ENCODE measurements around the gene SENP1.
A peak's percentile ranks its signal among the peaks of the same experiment; 100 is the strongest.
"Not testable (repeated sequence)": the region's sequence is repeated elsewhere in the genome, so short reads cannot be mapped to it uniquely, and the experiment has no call there.

The SENP1 gene

DNA sequence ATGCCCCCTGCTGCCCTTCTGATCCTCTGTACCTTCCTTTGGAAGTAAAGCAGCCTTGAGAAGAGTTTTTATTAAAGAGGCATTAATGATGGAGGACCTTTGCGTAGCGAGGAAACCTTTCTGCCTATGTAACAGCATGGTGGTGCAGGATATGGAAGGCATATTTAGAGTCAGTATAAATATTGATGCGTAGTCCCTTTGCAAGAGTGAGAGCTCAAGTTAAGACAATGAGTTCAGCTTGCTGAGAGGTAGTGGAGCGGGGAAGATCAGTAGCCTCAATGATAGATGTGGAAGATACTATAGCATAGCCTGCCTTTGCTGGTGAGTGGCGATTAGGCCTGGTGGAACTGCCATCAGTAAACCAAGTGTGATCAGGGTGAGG is 5.4 kb upstream of the SENP1 start:
- not testable (repeated sequence) for DNase-seq (ENCODE audit: low read depth)

DNA sequence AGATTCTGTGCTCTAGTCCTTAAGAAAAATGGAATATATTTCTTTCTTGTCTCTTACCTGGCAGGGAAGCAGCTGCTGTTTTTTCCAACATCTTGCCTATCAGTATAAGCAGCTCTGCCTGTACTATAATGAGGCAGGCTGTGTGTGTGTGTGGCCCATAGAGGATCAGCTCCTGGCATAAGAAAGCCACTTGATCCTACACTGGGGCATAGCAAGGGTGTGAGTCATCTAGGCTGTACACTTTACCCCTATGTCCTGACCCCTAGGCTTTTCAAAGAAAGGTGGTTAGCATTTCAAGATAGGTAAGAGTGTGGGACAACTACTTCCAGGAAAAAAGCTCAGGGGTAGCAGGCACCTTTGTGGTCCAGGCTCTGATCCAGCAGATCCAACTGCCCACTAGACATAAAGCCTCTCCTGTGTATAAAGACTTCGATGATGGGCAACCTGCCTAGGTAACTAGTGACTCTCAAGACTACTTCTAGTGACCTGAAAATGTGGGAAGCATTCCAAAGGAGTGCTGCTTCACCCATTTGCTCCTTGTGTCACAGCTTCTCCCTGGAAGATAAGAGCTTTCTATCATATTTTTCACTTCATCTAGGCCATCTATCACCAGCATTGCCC is 4.9 kb upstream of the SENP1 start:
- DNase-seq (ENCODE audit: low read depth): no peak

DNA sequence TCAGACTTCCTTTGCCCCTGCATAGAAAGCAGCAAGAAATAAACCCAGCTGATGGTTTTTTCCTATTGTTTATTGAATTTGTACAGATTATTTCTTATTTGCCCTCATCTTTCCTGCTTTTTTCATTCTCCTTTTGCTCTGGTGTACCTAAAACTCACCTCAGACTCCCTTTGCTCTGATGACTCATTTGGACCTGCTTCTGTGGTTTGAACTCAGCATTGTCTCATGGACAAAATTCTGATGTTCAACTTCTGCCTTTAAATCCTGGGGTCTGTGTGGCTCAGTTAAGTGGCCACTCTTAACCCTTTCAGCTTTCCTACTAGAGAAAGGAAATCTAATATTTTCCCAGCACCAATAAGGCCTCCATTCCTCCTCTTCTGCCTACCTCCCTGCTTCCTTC is 3.5 kb upstream of the SENP1 start:
- no peak for DNase-seq (ENCODE audit: low read depth)

DNA sequence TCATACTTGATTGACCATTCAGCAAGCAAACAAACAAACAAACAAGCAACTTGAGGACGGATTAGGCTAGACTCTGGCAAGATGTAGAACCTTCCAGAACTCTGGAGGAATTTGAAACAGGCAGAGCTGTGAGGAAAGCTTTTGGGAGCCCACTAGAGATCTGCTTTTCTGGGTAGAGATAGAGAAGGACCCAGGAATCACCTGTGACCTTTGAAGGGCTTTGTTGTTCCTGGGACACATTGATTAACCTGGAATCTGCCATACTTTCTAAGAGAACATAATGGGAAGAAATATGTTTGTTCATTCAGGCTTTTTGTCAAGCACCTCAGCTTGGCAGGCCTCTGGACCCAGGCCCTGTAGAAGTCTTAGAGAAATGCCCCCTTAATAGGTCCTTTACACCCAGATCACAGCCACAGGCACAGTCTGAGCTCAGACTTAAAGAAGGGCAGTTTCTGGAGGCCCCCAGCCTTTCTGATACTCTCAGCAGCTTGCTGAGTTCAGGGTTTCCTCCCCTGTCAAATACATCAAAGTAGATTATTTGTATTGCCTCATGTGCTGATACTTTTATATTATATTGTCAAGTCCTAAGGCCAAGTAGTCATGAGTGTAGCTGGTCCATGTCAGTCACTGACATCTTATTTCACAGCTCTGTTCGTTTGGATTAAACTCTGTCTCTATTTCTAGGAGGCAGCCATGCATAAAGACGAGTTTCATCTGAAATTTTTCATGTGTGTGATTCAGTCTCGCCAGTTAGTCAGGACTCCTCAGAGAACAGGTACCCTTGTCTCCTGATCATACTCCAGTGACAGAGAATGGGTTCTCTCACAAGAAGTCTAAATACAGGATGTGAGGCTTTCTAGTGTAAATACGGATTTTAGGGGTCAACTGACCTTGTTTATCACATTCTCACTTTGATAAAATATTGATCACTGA is 1.1 kb upstream of the SENP1 start:
- DNase-seq (ENCODE audit: low read depth): no peak

DNA sequence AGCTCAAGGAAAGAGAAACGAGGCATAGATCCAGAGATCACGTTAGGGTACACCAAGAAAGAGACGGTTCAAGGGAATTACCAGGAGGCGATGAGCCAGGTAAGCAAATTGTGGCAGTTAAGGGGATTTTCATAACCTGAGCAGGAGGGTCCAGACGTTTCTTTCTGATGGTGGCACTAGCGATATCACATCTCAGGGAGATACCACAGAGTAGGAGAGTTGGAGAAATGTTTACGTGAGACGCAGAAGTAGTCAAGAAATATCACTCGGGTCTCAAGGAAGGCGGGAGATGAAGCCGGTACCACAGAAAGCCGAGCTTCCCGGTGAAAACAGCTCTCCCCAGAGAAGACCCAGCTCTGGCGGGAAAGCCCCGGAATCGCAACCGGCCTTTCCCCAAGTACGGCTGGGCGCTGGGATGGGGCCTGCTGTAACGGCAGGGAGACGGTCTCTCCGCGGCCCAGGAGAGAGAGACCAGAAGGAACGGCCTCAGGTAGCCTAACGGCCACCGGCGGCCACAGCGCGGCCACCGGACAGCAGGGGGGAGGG is 485 bp downstream of the SENP1 start:
- DNase-seq (ENCODE audit: low read depth): peak; percentile 40

DNA sequence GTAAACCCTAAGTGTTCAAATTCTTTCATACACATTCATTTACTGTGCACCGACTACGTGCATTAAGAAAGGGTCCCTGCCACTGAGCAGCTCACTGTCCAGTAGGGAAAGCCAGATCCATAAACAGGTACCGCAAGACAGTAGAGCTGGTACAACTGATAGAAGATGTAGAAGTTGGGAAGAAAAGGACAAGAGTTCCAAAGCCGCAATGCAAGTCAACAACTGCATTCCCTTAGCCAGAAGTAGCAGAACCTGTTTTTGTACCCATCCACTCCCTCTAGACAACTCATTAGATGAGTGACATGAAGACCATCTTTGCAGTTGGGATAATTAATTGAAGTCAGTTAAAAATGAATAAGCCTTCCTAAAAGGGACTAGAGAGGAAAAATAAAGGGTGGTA is 1.3 kb downstream of the SENP1 start:
- DNase-seq (ENCODE audit: low read depth): no peak

- no peak for DNase-seq (ENCODE audit: low read depth)
Observed at GRCh38 chr12:48092611-48093010, 13.3 kb downstream of the SENP1 start.

DNA sequence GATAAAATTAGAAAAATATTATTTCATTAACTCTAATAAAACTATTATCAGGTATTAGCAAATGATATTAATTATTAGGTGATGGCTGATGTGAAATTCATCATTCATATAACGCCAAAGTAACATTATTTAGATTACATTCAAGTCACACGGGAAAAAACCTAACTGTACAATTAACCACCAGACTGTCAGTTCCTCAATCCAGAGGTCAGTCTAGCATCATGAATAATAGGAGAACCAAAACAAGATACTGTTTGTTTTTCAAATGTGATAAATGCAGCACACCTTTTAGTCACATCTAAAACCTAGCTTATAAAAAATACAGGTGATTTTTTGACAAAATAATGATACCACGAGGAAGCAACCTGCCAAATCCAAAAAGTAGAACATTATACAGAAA is 19.6 kb downstream of the SENP1 start:
- DNase-seq (ENCODE audit: low read depth): no peak

DNA sequence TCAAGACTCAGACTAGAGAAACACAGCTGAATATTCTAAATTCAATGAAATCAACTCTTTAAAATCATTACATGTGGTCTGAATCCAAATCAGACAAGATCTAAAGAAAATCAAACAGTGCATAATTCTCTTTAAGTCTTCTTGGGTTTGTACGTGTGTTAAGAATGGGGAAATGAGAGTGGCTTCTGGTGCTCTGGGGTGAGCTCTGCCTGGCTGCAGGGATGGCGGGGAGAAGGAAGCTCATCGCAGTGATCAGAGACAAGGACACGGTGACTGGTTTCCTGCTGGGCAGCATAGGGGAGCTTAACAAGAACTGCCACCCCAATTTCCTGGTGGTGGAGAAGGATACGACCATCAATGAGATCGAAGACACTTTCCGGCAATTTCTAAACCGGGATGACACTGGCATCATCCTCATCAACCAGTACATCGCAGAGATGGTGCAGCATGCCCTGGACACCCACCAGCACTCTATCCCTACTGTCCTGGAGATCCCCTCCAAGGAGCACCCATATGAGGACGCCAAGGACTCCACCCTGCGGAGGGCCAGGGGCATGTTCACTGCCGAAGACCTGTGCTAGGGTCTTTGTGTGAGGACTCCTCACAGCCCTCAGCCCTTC is 20.9 kb downstream of the SENP1 start:
- DNase-seq (ENCODE audit: low read depth): no peak

DNA sequence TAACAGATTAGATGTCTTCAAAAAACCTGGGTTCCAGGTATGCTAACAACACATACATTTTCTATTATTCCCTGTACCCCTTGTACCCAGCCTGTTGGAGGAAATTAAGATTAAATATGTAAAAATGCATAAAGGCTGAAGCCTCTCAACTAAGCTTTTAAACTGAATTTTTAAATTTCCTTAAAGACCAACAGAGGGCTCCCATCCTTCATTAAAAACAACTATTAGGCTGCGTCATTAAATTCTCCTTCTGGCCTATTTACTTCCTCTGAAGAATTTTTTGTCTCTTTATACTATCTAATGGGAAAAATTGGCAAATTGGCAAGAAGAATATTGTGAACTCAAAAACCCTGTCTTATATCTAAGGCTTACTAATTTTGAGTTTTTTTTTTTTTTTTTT is 21.8 kb downstream of the SENP1 start:
- DNase-seq (ENCODE audit: low read depth): no peak

GRCh38 chr12:48080821-48081220 is 25.1 kb downstream of the SENP1 start:
- no peak for DNase-seq (ENCODE audit: low read depth)

DNA sequence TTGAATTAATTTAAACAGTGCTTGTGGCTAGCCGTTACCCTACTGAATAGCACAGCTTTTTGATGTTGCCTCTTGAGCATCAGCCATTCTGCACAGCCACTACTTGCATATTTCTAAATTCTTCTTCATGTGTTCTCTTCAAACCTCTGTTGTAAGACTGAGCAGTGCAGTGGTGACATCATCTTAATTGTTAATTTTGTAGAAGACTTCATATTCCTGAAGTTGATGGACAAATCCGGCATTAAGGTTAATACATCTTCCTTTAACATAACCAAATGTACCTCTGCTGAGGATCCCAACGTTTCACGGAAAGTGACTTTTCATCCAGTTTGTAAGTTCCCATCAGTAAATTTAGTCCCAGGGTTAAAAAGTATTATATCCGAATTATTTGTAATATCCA is 25.6 kb downstream of the SENP1 start:
- DNase-seq (ENCODE audit: low read depth): no peak

DNA sequence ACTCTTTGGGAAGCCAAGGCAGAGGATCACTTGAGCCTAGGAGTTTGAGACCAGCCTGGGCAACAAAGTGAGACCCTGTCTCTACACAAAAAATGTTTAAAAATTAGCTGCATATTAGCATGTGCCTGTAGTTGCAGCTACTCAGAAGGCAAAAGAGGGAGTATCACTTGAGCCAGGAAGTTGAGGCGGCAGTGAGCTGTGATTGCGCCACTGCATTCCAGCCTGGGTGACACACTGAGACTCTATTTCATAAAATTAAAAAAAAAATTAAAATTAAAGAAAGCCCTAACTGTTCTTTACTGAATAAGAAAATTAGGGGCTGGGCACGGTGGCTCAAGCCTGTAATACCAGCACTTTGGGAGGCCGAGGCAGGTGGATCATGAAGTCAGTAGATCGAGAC is 27.0 kb downstream of the SENP1 start:
- DNase-seq (ENCODE audit: low read depth): no peak

DNA sequence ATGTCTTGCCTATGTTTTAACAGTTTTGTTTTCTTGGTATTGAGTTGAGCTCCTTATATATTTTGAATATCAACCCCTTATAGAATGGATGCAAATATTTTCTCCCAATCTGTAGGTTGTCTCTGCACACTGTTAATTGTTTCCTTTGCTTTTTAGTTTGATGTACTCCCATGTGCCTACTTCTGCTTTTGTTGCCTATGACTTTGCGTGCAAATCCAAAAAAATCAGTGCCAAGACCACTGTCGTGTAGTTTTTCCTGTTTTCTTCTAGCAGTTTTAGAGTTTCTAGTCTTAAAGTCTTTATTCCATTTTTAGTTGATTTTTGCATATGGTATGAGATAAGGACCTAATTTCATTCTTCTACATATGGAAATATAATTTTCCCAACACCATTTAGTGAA is 28.8 kb downstream of the SENP1 start:
- DNase-seq (ENCODE audit: low read depth): no peak

- DNase-seq (ENCODE audit: low read depth): no peak
Observed at GRCh38 chr12:48075832-48076231, 30.0 kb downstream of the SENP1 start.

DNA sequence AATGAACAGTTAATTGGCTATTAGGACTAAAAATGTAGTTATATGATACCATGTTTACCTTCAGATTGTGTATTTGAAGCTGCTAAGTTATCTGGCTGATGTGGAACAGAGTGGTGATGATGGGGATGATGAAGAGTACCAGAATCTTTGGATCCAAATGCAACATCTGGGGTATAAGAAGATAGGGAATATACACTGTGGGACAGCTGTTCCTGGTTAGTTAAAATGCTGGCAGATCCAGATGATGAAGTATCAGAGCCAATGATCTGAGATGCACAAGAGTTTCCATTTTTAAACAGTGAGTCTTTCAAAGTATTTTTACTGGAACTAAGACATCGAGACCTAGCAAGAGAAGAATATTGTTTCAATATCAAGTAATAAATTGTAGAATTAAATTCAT is 31.6 kb downstream of the SENP1 start:
- no peak for DNase-seq (ENCODE audit: low read depth)

DNA sequence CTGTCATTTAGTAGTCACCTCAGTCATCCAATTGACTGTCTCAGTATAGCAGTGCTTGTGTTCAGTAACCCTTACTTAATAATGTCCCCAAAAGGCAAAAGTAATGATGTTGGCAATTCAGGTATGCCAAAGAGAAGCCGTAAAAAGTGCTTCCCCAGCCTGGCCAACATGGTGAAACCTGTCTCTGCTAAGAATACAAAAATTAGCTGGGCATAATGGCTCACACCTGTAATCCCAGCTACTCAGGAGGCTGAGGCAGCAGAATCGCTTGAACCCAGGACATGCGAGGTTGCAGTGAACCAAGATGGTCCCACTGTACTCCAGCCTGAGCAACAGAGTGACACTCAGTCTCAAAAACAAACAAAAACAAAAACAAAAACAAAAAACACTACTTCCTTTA is 33.6 kb downstream of the SENP1 start:
- DNase-seq (ENCODE audit: low read depth): no peak

- DNase-seq (ENCODE audit: low read depth): no peak
Observed at GRCh38 chr12:48071808-48072207, 34.1 kb downstream of the SENP1 start.

DNA sequence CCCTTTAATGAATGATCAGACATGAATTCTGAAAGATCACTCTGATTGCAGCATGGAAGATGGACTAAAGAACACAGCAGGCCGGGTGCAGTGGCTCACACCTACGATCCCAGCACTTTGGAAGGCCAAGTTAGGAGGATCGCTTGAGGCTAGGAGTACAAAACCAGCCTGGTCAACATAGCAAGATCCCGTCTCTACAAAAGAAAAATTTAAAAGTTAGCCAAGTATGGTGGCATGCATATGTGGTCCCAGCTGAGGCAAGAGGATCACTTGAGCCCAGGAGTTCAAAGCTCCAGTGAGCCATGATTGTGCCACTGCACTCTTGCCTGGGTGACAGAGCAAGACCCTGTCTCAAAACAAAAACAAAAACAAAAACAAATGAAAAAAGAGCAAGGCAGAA is 35.1 kb downstream of the SENP1 start:
- no peak for DNase-seq (ENCODE audit: low read depth)

- no peak for DNase-seq (ENCODE audit: low read depth)
Observed at GRCh38 chr12:48070033-48070432, 35.8 kb downstream of the SENP1 start.

DNA sequence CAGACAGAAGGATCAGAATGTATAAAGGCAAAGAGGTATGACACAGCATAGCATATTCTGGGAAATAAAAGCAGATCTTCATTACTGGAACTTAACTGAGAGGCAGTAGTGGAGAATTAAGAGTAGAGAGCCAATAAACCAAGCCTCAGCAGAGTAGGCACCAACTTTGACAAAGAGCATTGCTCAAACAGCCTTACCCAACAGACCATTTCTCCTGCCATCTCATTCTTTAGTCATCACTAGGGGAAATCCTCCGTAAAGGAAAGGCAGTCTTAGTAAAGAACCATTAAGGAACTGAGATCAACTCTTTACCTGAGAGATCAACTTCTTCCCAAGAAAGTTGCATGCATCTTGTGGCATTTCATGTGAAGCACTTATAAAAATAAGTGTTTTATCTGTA is 36.6 kb downstream of the SENP1 start:
- DNase-seq (ENCODE audit: low read depth): no peak

- DNase-seq (ENCODE audit: low read depth): no peak
Observed at GRCh38 chr12:48068457-48068856, 37.4 kb downstream of the SENP1 start.

Measured in activated T-cell treated with anti-CD3 and anti-CD28 coated beads for 1 hour (primary cell).